PC-9 (cell line): Measurements from ENCODE around the gene KISS1R. TPM values are rescaled to one million over a fixed set of nuclear protein-coding genes. Genes with fewer than 3 reads are reported as not detected.

Experiments
- BruUV-seq: library from RNA; stranded (reverse); fragments of 400-500 nt; replicated peaks from 2 replicates; lab custom pipeline; 2021; lab: Mats Ljungman, UMichigan
- CTCF ChIA-PET: fragments of 300-600 bp; sonication (Branson Sonifier 250); formaldehyde crosslinking; loops from one replicate; lab custom pipeline; 2022; ENCODE audit warnings: antibody characterized with exemption; lab: Charles Lee
- POLR2A ChIA-PET: fragments of 300-600 bp; sonication (Branson Sonifier 250); formaldehyde crosslinking; loops from one replicate; lab custom pipeline; 2022; ENCODE audit warnings: antibody characterized with exemption; ENCODE audit not compliant: unreplicated experiment; lab: Charles Lee
- DNase-seq, 2 experiments: peaks; one replicate each; pipeline versions ENCODE4 v3.0.0 to v3.0.0-alpha.2; 2015 to 2022; ENCODE audit warnings: mixed read lengths in 1 of 2
- H2AFZ ChIP-seq: fragments of 200-600 bp; sonication (generic); 2 replicates; pipeline ENCODE4 v1.8.1; 2017; ENCODE audit warnings: antibody characterized with exemption
- H3F3A ChIP-seq: fragments of 200-600 bp; sonication (generic); 2 replicates; pipeline ENCODE4 v1.8.1; 2017; ENCODE audit warnings: antibody characterized with exemption, mild to moderate bottlenecking, low read depth; ENCODE audit not compliant: insufficient read depth
- H3K27ac ChIP-seq: fragments of 200-600 bp; sonication (generic); 2 replicates; pipeline ENCODE4 v1.6.1; 2016; ENCODE audit warnings: mixed run types
- H3K27me3 ChIP-seq: fragments of 200-600 bp; sonication (generic); 2 replicates; pipeline ENCODE4 v1.6.1; 2016; ENCODE audit warnings: low read depth, mixed run types; ENCODE audit not compliant: insufficient read depth
- H3K36me3 ChIP-seq: fragments of 200-600 bp; sonication (generic); 2 replicates; pipeline ENCODE4 v1.6.1; 2016; ENCODE audit warnings: low read depth, mixed run types
- H3K4me1 ChIP-seq: fragments of 200-600 bp; sonication (generic); replicated peaks from 2 replicates; pipeline ENCODE4 v1.6.1; 2016; ENCODE audit warnings: mixed run types; ENCODE audit not compliant: insufficient read depth
- H3K4me2 ChIP-seq: fragments of 200-600 bp; sonication (generic); 2 replicates; pipeline ENCODE4 v1.6.1; 2017; ENCODE audit warnings: mixed run types
- H3K4me3 ChIP-seq: fragments of 200-600 bp; sonication (generic); 2 replicates; pipeline ENCODE4 v1.6.1; 2016; ENCODE audit warnings: mixed run types
- H3K79me2 ChIP-seq: fragments of 200-600 bp; sonication (generic); 2 replicates; pipeline ENCODE4 v1.6.1; 2017; ENCODE audit warnings: low read depth, mixed run types
- H3K9me2 ChIP-seq: fragments of 200-600 bp; sonication (generic); 2 replicates; pipeline ENCODE4 v1.8.1; 2017; ENCODE audit warnings: mild to moderate bottlenecking; ENCODE audit not compliant: insufficient read depth
- H3K9me3 ChIP-seq: fragments of 200-600 bp; sonication (generic); 2 replicates; pipeline ENCODE4 v1.8.1; 2016; ENCODE audit warnings: low read depth; ENCODE audit not compliant: insufficient read depth
- H4K20me1 ChIP-seq: fragments of 200-600 bp; sonication (generic); 2 replicates; pipeline ENCODE4 v1.8.1; 2017; ENCODE audit not compliant: insufficient read depth
- CTCF ChIP-seq: fragments of 200-600 bp; sonication (generic); conservative IDR thresholded peaks from 2 replicates; pipeline ENCODE4 v1.6.1; 2017; ENCODE audit warnings: mixed run types, antibody characterized with exemption, mild to moderate bottlenecking, moderate library complexity
- EZH2 ChIP-seq: fragments of 200-600 bp; sonication (generic); IDR thresholded peaks from 2 replicates; pipeline ENCODE4 v1.8.0; 2017; ENCODE audit warnings: antibody characterized with exemption, low read depth
- intact Hi-C: fragments of 100-400 bp; cut with micrococcal nuclease; formaldehyde crosslinking; loops from one replicate; pipeline ENCODE4 v1.10.0; 2022; ENCODE audit not compliant: unreplicated experiment
- total RNA-seq: library from RNA; stranded (reverse); gene quantifications from 2 replicates; pipeline ENCODE4 v1.2.3, GENCODE V29; 2021

The KISS1R gene
- total RNA-seq, 1 experiment from 2014 or later, result not detected

- H4K20me1 ChIP-seq, result no peaks in the 10 kb centered on the region; the same call in 1 of the 2 replicates
- no peak overlapping the region for H3K27ac ChIP-seq
- H3K27me3 ChIP-seq, result no peaks in the 10 kb centered on the region
- TF ChIP-seq CTCF (no peak), EZH2 (no peak)
- peaks cover 7% of the 10 kb centered on the region; the same call in 1 of the 2 replicates for H3F3A ChIP-seq
- H3K4me2 ChIP-seq, result peak overlapping the region; percentile 89
- no peak overlapping the region for H2AFZ ChIP-seq
- no peaks in the 10 kb centered on the region for H3K79me2 ChIP-seq
- POLR2A ChIA-PET, result no interaction called here
- H3K4me3 ChIP-seq, result no peak overlapping the region
- BruUV-seq, result no TSS peak
- H3K9me2 ChIP-seq, result no peaks in the 10 kb centered on the region
- no peak for DNase-seq
- H3K36me3 ChIP-seq, result no peaks in the 10 kb centered on the region
- CTCF ChIA-PET, result no interaction called here
- H3K9me3 ChIP-seq, result no peaks in the 10 kb centered on the region
- no peaks in the 10 kb centered on the region; the same call in 1 of the 2 replicates for H3K4me1 ChIP-seq
- intact Hi-C loops, result loop anchor here (10.0 kb wide), 2 partner anchors 263 to 353 kb away; partner anchors contain the start of genes BSG and RNF126
These were observed 10.2 kb downstream of the KISS1R start for GRCh38 chr19:927351-927779.

GRCh38 chr19:927780-928401, 10.8 kb downstream of the KISS1R start:
- ChIA-PET CTCF (no interaction called here), POLR2A (no interaction called here)
- H2AFZ ChIP-seq, result no peak overlapping the region
- intact Hi-C loops, result loop anchor here (10.0 kb wide), 2 partner anchors 263 to 353 kb away; partner anchors contain the start of genes BSG and RNF126
- no peak for TF ChIP-seq CTCF
- TF ChIP-seq EZH2, result no peak
- H3K9me2 ChIP-seq, result no peaks in the 10 kb centered on the region
- H3K4me3 ChIP-seq, result no peak overlapping the region
- no TSS peak for BruUV-seq
- no peak for DNase-seq
- no peaks in the 10 kb centered on the region for H3K36me3 ChIP-seq
- no peak overlapping the region for H3K4me2 ChIP-seq
- H3K4me1 ChIP-seq, result no peaks in the 10 kb centered on the region; the same call in 1 of the 2 replicates
- peaks cover 7% of the 10 kb centered on the region; the same call in 1 of the 2 replicates for H3F3A ChIP-seq
- H4K20me1 ChIP-seq, result no peaks in the 10 kb centered on the region; the same call in 1 of the 2 replicates
- no peaks in the 10 kb centered on the region for H3K9me3 ChIP-seq
- H3K27ac ChIP-seq, result no peak overlapping the region
- no peaks in the 10 kb centered on the region for H3K27me3 ChIP-seq
- no peaks in the 10 kb centered on the region for H3K79me2 ChIP-seq

GRCh38 chr19:928471-929202, 11.5 kb downstream of the KISS1R start:
- H3K9me3 ChIP-seq, result no peaks in the 10 kb centered on the region
- H2AFZ ChIP-seq, result no peak overlapping the region
- H3F3A ChIP-seq, result peaks cover 4% of the 10 kb centered on the region; the same call in 1 of the 2 replicates
- no peak for DNase-seq
- H3K36me3 ChIP-seq, result no peaks in the 10 kb centered on the region
- ChIA-PET POLR2A (no interaction called here), CTCF (interaction anchor here (0.6 kb wide), 1 partner anchor 41 kb away, joined by 6 read pairs; no protein-coding TSS in a partner anchor)
- H3K79me2 ChIP-seq, result no peaks in the 10 kb centered on the region
- H4K20me1 ChIP-seq, result no peaks in the 10 kb centered on the region; the same call in 1 of the 2 replicates
- H3K27ac ChIP-seq, result no peak overlapping the region
- no TSS peak for BruUV-seq
- no peaks in the 10 kb centered on the region; the same call in 1 of the 2 replicates for H3K4me1 ChIP-seq
- TF ChIP-seq CTCF (no peak), EZH2 (no peak)
- H3K4me2 ChIP-seq, result no peak overlapping the region
- intact Hi-C loops, result loop anchor here (10.0 kb wide), 2 partner anchors 264 to 354 kb away; partner anchors contain the start of genes BSG and RNF126
- H3K27me3 ChIP-seq, result no peaks in the 10 kb centered on the region
- H3K4me3 ChIP-seq, result no peak overlapping the region
- no peaks in the 10 kb centered on the region for H3K9me2 ChIP-seq
